H9 (cell line): ENCODE measurements around the gene SPARCL1. TPM values are rescaled to one million over a fixed set of nuclear protein-coding genes. Genes with fewer than 3 reads are reported as not detected.

ENCODE experiments used
- DNase-seq: peaks from one replicate; pipeline ENCODE4 v3.0.0-alpha.2; 2017
- H2AFZ ChIP-seq: one replicate; pipeline ENCODE4 v1.6.1; 2013; ENCODE audit warnings: mild to moderate bottlenecking, low read length, control low read depth, moderate library complexity
- H2AK5ac ChIP-seq: 2 replicates; pipeline ENCODE4 v1.6.1; 2013; ENCODE audit warnings: low read length, control low read depth, mixed read lengths; ENCODE audit not compliant: insufficient read length
- H2BK120ac ChIP-seq: one replicate; pipeline ENCODE4 v1.6.1; 2013; ENCODE audit warnings: low read depth, mild to moderate bottlenecking, low read length, control low read depth, inconsistent platforms; ENCODE audit not compliant: poor library complexity, severe bottlenecking
- H2BK12ac ChIP-seq: 2 replicates; pipeline ENCODE4 v1.6.1; 2013; ENCODE audit warnings: low read length, control low read depth, mixed read lengths, low read depth; ENCODE audit not compliant: insufficient read length
- H2BK15ac ChIP-seq: 2 replicates; pipeline ENCODE4 v1.6.1; 2013; ENCODE audit warnings: low read depth, low read length, control low read depth
- H2BK20ac ChIP-seq: one replicate; pipeline ENCODE4 v1.6.1; 2013; ENCODE audit warnings: low read depth, mild to moderate bottlenecking, low read length, control low read depth, inconsistent platforms; ENCODE audit not compliant: poor library complexity, severe bottlenecking
- H2BK5ac ChIP-seq: 2 replicates; pipeline ENCODE4 v1.6.1; 2013; ENCODE audit warnings: low read length, control low read depth, mixed read lengths; ENCODE audit not compliant: insufficient read length
- H3K14ac ChIP-seq: 2 replicates; pipeline ENCODE4 v1.6.1; 2013; ENCODE audit warnings: low read length, control low read depth; ENCODE audit not compliant: insufficient read depth
- H3K18ac ChIP-seq: 2 replicates; pipeline ENCODE4 v1.6.1; 2013; ENCODE audit warnings: low read depth, mild to moderate bottlenecking, mixed read lengths, low read length, control low read depth; ENCODE audit not compliant: insufficient read length
- H3K23ac ChIP-seq: 2 replicates; pipeline ENCODE4 v1.6.1; 2013; ENCODE audit warnings: low read length, control low read depth, mixed read lengths, low read depth; ENCODE audit not compliant: insufficient read length
- H3K23me2 ChIP-seq: 2 replicates; pipeline ENCODE4 v1.6.1; 2013; ENCODE audit warnings: low read depth, mild to moderate bottlenecking, mixed read lengths, low read length, control low read depth; ENCODE audit not compliant: insufficient read length, poor library complexity, severe bottlenecking
- H3K27ac ChIP-seq: 2 replicates; pipeline ENCODE4 v1.5.1; 2013; ENCODE audit warnings: low read length, control low read depth, mixed read lengths, low read depth; ENCODE audit not compliant: insufficient read length
- H3K27me3 ChIP-seq: 2 replicates; pipeline ENCODE4 v1.6.1; 2013; ENCODE audit warnings: low read length, control low read depth, inconsistent platforms; ENCODE audit not compliant: insufficient read depth
- H3K4ac ChIP-seq: 2 replicates; pipeline ENCODE4 v1.6.1; 2013; ENCODE audit warnings: low read depth, mild to moderate bottlenecking, control low read depth, inconsistent platforms, low read length, moderate library complexity
- H3K4me1 ChIP-seq: 2 replicates; pipeline ENCODE4 v1.6.1; 2013; ENCODE audit warnings: low read length, control low read depth, inconsistent platforms; ENCODE audit not compliant: insufficient read depth
- H3K4me2 ChIP-seq: 2 replicates; pipeline ENCODE4 v1.6.1; 2013; ENCODE audit warnings: low read length, control low read depth, mixed read lengths; ENCODE audit not compliant: insufficient read length, insufficient read depth
- H3K56ac ChIP-seq: 2 replicates; pipeline ENCODE4 v1.6.1; 2013; ENCODE audit warnings: low read depth, mild to moderate bottlenecking, mixed read lengths, low read length, control low read depth; ENCODE audit not compliant: insufficient read length
- H3K79me1 ChIP-seq: 2 replicates; pipeline ENCODE4 v1.6.1; 2013; ENCODE audit warnings: low read depth, mild to moderate bottlenecking, moderate library complexity, low read length, control low read depth, inconsistent platforms; ENCODE audit not compliant: insufficient read depth, poor library complexity, severe bottlenecking
- H3K79me2 ChIP-seq: 2 replicates; pipeline ENCODE4 v1.6.1; 2013; ENCODE audit warnings: low read length, control low read depth, inconsistent platforms; ENCODE audit not compliant: insufficient read depth
- H3K9ac ChIP-seq: 2 replicates; pipeline ENCODE4 v1.6.1; 2013; ENCODE audit warnings: low read length, control low read depth, mixed read lengths; ENCODE audit not compliant: insufficient read length; ENCODE audit errors: extremely low read depth
- H3K9me3 ChIP-seq: one replicate; pipeline ENCODE4 v1.6.1; 2013; ENCODE audit warnings: low read depth, low read length, inconsistent platforms; ENCODE audit not compliant: control insufficient read depth
- H3T11ph ChIP-seq: one replicate; pipeline ENCODE4 v1.6.1; 2013; ENCODE audit warnings: mild to moderate bottlenecking, low read length, control low read depth, inconsistent platforms
- H4K20me1 ChIP-seq: one replicate; pipeline ENCODE4 v1.6.1; 2013; ENCODE audit not compliant: control insufficient read depth, insufficient read length, insufficient read depth
- H4K5ac ChIP-seq: 2 replicates; pipeline ENCODE4 v1.6.1; 2013; ENCODE audit warnings: low read depth, mild to moderate bottlenecking, mixed read lengths, low read length, control low read depth; ENCODE audit not compliant: insufficient read length
- H4K8ac ChIP-seq: replicated peaks from 2 replicates; pipeline ENCODE4 v1.6.1; 2013; ENCODE audit warnings: low read length, control low read depth, mixed read lengths, low read depth; ENCODE audit not compliant: insufficient read length
- H4K91ac ChIP-seq: 2 replicates; pipeline ENCODE4 v1.6.1; 2013; ENCODE audit warnings: low read depth, mild to moderate bottlenecking, moderate library complexity, mixed read lengths, low read length, control low read depth; ENCODE audit not compliant: insufficient read length
- H3K27ac Mint-ChIP-seq, 3 experiments: 2 replicates in 2 of 3; 3 replicates in 1 of 3; pipeline ENCODE4 v1.8.0; 2020 to 2021; ENCODE audit warnings: mixed read lengths in 3 of 3, mild to moderate bottlenecking in 1 of 3, moderate library complexity in 1 of 3
- H3K27me3 Mint-ChIP-seq: 2 replicates; pipeline ENCODE4 v1.8.0; 2021; ENCODE audit warnings: low read depth, mild to moderate bottlenecking, moderate library complexity, mixed read lengths
- H3K36me3 Mint-ChIP-seq, 3 experiments: 2 replicates in 2 of 3; 3 replicates in 1 of 3; pipeline ENCODE4 v1.8.0; 2020 to 2021; ENCODE audit warnings: low read depth in 3 of 3, mixed read lengths in 3 of 3; ENCODE audit not compliant: insufficient read depth in 1 of 3
- H3K4me1 Mint-ChIP-seq, 2 experiments: 2 replicates each; pipeline ENCODE4 v1.8.0; 2020; ENCODE audit warnings: mixed read lengths in 2 of 2
- H3K4me3 Mint-ChIP-seq, 2 experiments: 2 replicates in 1 of 2; 3 replicates in 1 of 2; pipeline ENCODE4 v1.8.0; 2020 to 2021; ENCODE audit warnings: mild to moderate bottlenecking in 2 of 2, mixed read lengths in 2 of 2, moderate library complexity in 1 of 2
- H3K9me3 Mint-ChIP-seq, 2 experiments: 2 replicates in 1 of 2; 3 replicates in 1 of 2; pipeline ENCODE4 v1.8.0; 2020; ENCODE audit warnings: mild to moderate bottlenecking in 2 of 2, mixed read lengths in 2 of 2, moderate library complexity in 1 of 2
- WGBS: extraction: QIAGEN DNeasy Blood & Tissue Kit; methylation state at CpG from one replicate; pipeline ENCODE4 v1.1.7; 2013; ENCODE audit warnings: missing lambda C conversion rate, low lambda C conversion rate, mixed read lengths; ENCODE audit not compliant: insufficient read length; ENCODE audit errors: extremely low coverage; 5-methylcytosine and 5-hydroxymethylcytosine counted together
- total RNA-seq: library from RNA; stranded (reverse); gene quantifications from 2 replicates; pipeline ENCODE4 v1.2.1, GENCODE V29; 2021
- TF ChIP-seq, protein P1 (sequence below): fragments of 200-600 bp; sonication (generic); conservative IDR thresholded peaks from 3 replicates; pipeline ENCODE4 v1.8.0; 2021; ENCODE audit warnings: antibody characterized with exemption, mild to moderate bottlenecking

The SPARCL1 gene
- total RNA-seq, 1 experiment from 2014 or later, result 0.17 TPM

DNA sequence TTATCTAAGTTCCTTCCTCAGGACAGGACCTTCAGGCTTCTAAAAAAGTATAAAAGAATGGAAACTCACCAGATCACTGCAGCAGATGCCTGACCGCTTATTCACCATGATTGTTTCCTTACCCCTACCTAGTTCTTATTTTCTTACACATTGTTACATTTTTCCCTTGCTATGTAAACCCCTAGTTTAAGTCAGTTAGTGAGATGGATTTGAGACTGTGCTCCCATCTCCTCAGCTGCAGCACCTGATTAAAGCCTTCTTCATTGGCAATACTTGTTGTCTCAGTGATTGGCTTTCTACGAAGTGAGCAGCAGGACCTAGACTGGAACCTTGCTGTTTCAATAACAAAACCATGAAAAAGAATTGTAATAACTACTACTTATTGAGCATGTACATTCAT is 4.7 kb downstream of the SPARCL1 start:
- Histone ChIP-seq H3K79me2 (no peaks in the 10 kb centered on the region), H3K9ac (no peak overlapping the region), H3K9me3 (no peaks in the 10 kb centered on the region), H2BK12ac (no peak overlapping the region), H3K27ac (no peak overlapping the region), H2BK20ac (no peak overlapping the region), H3K79me1 (no peaks in the 10 kb centered on the region), H3K23me2 (no peaks in the 10 kb centered on the region), H2BK15ac (no peak overlapping the region), H2BK5ac (no peak overlapping the region), H2BK120ac (no peak overlapping the region), H3K23ac (no peak overlapping the region), H3K27me3 (no peaks in the 10 kb centered on the region), H4K5ac (no peak overlapping the region), H4K91ac (no peak overlapping the region), H3K4me1 (peaks cover 8% of the 10 kb centered on the region), H3K4ac (no peak overlapping the region), H4K8ac (no peak overlapping the region), H2AK5ac (no peak overlapping the region), H3K56ac (no peak overlapping the region), H4K20me1 (no peaks in the 10 kb centered on the region), H3T11ph (no peak overlapping the region), H3K4me2 (no peak overlapping the region), H2AFZ (no peak overlapping the region), H3K14ac (no peak overlapping the region), H3K18ac (no peak overlapping the region)
- no peak for DNase-seq
- Mint-ChIP-seq H3K4me3 (no peak overlapping the region), H3K36me3 (peaks cover 10 to 16% (median 11%) of the 10 kb centered on the region in 3 experiments), H3K9me3 (peaks cover 18% of the 10 kb centered on the region in 2 experiments), H3K4me1 (peaks cover 52 to 56% of the 10 kb centered on the region in 2 experiments), H3K27ac (no peak overlapping the region; a peak in 1 of 7 replicates), H3K27me3 (peaks cover 20% of the 10 kb centered on the region)
- TF ChIP-seq, protein P1, sequence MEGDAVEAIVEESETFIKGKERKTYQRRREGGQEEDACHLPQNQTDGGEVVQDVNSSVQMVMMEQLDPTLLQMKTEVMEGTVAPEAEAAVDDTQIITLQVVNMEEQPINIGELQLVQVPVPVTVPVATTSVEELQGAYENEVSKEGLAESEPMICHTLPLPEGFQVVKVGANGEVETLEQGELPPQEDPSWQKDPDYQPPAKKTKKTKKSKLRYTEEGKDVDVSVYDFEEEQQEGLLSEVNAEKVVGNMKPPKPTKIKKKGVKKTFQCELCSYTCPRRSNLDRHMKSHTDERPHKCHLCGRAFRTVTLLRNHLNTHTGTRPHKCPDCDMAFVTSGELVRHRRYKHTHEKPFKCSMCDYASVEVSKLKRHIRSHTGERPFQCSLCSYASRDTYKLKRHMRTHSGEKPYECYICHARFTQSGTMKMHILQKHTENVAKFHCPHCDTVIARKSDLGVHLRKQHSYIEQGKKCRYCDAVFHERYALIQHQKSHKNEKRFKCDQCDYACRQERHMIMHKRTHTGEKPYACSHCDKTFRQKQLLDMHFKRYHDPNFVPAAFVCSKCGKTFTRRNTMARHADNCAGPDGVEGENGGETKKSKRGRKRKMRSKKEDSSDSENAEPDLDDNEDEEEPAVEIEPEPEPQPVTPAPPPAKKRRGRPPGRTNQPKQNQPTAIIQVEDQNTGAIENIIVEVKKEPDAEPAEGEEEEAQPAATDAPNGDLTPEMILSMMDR, result no peak
- WGBS, result no CpG with 5 or more reads among the region's 2 CpGs
